GM12875 (cell line): Measurements from ENCODE around the gene RAB8A.
A peak's percentile ranks its signal among the peaks of the same experiment; 100 is the strongest.

Source experiments
- H3K4me3 ChIP-seq: one replicate; pipeline ENCODE4 v1.5.1; 2011; ENCODE audit warnings: low read depth, low read length, control low read depth
- TF ChIP-seq, protein P1 (sequence below): IDR thresholded peaks from 2 replicates; pipeline ENCODE4 v1.5.1; 2011; ENCODE audit warnings: low read depth, mild to moderate bottlenecking, control low read depth, inconsistent platforms, low read length, moderate library complexity, borderline replicate concordance; ENCODE audit not compliant: insufficient read depth

The RAB8A gene

DNA sequence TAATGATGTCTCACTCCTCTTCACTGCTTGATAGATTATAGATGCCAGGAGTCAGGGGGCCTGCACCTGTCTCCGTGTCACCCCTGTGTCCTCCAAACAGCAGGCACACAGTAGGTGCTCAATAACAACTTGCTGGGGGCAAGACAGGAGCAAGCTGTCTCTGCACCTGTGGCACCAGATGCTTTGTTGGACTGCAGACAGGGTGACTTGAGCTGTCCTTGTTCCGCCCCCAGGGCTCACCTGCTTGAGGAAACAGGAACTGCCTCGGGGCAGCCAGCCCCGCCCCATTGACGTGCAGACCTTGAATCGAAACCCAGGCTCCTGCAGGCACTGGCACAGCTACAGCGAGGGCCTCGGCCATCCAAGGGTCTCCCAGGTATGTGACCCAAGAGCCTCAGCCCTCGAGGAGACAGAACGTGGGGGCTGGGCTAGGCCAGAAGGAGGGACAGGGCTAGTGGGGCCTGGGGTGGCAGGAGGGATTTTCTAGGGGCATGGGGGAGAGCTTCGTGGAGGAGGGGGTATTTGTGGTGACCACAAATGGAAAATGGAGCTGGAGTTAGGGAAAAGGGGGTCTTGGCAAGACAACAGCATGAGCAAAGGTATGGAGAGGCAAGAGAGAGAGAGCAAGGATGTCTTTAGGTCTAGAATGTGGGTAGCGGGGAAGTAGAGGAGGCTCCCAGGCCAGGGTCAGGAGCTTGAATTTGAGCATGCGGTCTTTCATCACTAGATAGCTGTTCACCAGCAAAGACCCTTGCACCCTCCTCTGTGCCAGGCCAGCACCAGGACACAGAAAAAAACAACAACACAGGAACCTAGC lies 31.9 kb downstream of the RAB8A start, which contains the start of gene HSH2D:
Gene HSH2D (plus strand): TSS at position 287 of the 817 bp plus-strand sequence. CDS start 5,066 bp downstream, outside the sequence.
- H3K4me3 ChIP-seq, result peak within 1 kb of the TSS; percentile 90
- TF ChIP-seq, protein P1, sequence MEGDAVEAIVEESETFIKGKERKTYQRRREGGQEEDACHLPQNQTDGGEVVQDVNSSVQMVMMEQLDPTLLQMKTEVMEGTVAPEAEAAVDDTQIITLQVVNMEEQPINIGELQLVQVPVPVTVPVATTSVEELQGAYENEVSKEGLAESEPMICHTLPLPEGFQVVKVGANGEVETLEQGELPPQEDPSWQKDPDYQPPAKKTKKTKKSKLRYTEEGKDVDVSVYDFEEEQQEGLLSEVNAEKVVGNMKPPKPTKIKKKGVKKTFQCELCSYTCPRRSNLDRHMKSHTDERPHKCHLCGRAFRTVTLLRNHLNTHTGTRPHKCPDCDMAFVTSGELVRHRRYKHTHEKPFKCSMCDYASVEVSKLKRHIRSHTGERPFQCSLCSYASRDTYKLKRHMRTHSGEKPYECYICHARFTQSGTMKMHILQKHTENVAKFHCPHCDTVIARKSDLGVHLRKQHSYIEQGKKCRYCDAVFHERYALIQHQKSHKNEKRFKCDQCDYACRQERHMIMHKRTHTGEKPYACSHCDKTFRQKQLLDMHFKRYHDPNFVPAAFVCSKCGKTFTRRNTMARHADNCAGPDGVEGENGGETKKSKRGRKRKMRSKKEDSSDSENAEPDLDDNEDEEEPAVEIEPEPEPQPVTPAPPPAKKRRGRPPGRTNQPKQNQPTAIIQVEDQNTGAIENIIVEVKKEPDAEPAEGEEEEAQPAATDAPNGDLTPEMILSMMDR, result no peak

DNA sequence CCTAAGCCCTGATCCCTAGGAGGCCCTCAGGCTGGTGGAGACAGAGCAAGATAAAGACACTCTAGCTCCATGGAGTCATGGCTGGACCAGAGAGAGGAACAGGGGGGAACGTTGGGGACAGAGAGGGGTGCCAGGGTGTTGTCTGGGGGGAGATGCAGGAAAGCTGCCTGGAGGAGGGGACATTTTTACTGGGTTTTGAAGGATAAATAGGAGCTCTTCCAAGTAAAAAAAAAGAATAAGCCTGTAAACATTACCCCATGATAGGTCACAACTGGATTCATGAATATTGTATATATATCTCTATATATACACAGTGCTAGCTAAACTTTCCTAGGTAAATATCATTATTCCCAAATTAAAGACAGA lies 32.5 kb downstream of the RAB8A start:
- TF ChIP-seq, protein P1, result no peak
- peak overlapping the region; percentile 90 for H3K4me3 ChIP-seq

GRCh38 chr19:16146112-16146511 lies 34.4 kb downstream of the RAB8A start:
- peak overlapping the region; percentile 59 for H3K4me3 ChIP-seq

DNA sequence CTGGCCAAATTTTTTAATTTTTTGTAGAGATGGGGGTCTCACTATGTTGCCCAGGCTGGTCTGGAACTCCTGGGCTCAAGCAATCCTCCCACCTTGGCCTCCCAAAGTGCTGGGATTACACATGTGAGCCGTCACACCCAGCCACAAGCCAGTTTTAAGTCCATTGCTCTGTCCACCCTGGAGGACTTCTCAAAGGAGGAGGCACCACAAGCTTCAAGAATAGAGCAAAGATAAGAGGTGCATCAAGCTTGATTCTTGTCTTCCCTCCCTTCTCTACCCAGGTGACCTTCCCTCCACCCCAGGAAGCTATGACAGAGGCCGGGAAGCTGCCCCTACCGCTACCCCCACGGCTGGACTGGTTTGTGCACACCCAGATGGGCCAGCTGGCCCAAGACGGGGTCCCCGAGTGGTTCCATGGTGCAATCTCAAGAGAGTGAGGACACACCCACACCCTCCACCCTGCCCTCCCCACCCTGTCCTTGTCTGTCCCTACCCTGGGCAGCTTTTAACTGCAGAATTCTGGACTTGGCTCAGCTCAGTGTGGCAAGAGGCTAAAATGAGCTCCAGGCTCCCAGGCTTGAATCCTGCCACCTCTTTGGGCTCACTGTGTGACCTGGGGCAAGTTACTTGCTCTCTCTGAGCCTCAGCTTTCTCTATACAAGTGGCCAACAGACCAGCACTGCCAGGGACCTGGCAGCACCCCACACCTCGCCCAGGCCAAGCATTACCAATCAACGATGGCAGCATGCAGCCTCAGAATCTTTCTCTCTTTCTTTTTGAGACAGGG lies 36.9 kb downstream of the RAB8A start:
- no peak overlapping the region for H3K4me3 ChIP-seq
- TF ChIP-seq, protein P1, result no peak

More at GRCh38 chr19:16146112-16146511, 34.4 kb downstream of the RAB8A start:
- TF ChIP-seq, protein P1, result no peak

- no peak overlapping the region for H3K4me3 ChIP-seq
- TF ChIP-seq, protein P1, result no peak
Observed at GRCh38 chr19:16153582-16154336, 42.1 kb downstream of the RAB8A start.

DNA sequence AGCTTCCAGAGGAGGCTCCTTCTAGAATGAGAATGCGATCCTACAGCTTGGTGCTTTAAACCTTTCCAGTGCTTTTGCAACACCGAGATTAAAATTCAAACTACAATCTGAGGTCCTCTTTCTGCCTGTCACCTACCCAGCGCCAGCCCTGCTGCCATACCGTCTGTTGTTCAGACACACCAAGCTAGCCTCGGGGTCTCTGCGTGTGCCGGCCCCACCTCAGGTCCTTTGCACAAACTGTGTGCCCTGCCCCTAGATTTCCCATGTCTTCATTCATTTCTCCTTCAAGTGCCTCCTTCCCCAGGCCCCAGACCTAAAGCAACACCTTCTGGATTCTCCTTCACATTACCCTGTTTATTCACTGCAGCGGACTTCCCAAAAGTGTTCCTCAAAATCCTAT lies 42.9 kb downstream of the RAB8A start:
- TF ChIP-seq, protein P1, result no peak
- H3K4me3 ChIP-seq, result no peak overlapping the region
